K562 (cell line): ENCODE results near the gene EPC2. TPM values are rescaled to one million over a fixed set of nuclear protein-coding genes. Genes with fewer than 3 reads are reported as not detected.

Experiments
- ATAC-seq: fragments of 200-7000 bp; cut with Tn5 transposase; 3 replicates; pipeline ENCODE4 v1.9.1; 2020; ENCODE audit warnings: moderate library complexity
- Bru-seq: library from RNA; stranded (reverse); fragments of 400-500 nt; gene quantifications from one replicate; lab custom pipeline; 2021; lab: Mats Ljungman, UMichigan
- BruChase-seq, 2 experiments: library from RNA; stranded (reverse); fragments of 400-500 nt; gene quantifications; one replicate each; lab custom pipeline; 2021; lab: Mats Ljungman, UMichigan
- BruUV-seq: library from RNA; stranded (reverse); fragments of 400-500 nt; replicated peaks from 2 replicates; lab custom pipeline; 2021; lab: Mats Ljungman, UMichigan
- CTCF ChIA-PET: fragments of 300-600 bp; formaldehyde crosslinking; extraction: SDS; loops from one replicate; lab custom pipeline; 2021; ENCODE audit warnings: low intra/inter-chr PET ratio; lab: Yijun Ruan, JAX
- POLR2A ChIA-PET: fragments of 300-600, 350-650 bp; sonication (Branson Sonifier 250); formaldehyde crosslinking; extraction: SDS; loops from one replicate; lab custom pipeline; 2021; ENCODE audit warnings: antibody characterized with exemption, inconsistent platforms; lab: Yijun Ruan, JAX
- DNase-seq, 4 experiments: peaks; one replicate each; pipeline versions ENCODE4 v3.0.0 to v3.0.0-alpha.2; 2011 to 2018; ENCODE audit warnings: low spot score in 3 of 4, mixed read lengths in 3 of 4; ENCODE audit errors: extremely low read depth in 1 of 4
- FAIRE-seq: peaks from 2 replicates; lab custom pipeline; 2011; peaks lifted over from hg19 to GRCh38; lab: Jason Lieb, UNC
- H2AFZ ChIP-seq: 2 replicates; pipeline ENCODE4 v1.6.0; 2011; ENCODE audit warnings: low read depth, low read length, control low read depth, inconsistent platforms
- H3K27ac ChIP-seq: fragments of 200-600 bp; 3 replicates; pipeline ENCODE4 v1.8.0; 2011; ENCODE audit warnings: low read depth, mild to moderate bottlenecking, control low read depth, inconsistent platforms, low read length, moderate library complexity, mixed read lengths; ENCODE audit errors: extremely low read depth
- H3K27me3 ChIP-seq, 2 experiments: fragments of 300-600 bp in 1 of 2; 2 replicates in 1 of 2; 3 replicates in 1 of 2; pipeline versions ENCODE4 v1.6.0 to v1.8.0; 2011; ENCODE audit warnings: inconsistent platforms in 2 of 2, low read length in 2 of 2, mild to moderate bottlenecking in 1 of 2, mixed read lengths in 1 of 2, moderate library complexity in 1 of 2; ENCODE audit not compliant: control insufficient read depth in 2 of 2, insufficient read depth in 2 of 2
- H3K36me3 ChIP-seq: fragments of 300-600 bp; 3 replicates; pipeline ENCODE4 v1.8.0; 2011; ENCODE audit warnings: mild to moderate bottlenecking, low read length, inconsistent platforms; ENCODE audit not compliant: control insufficient read depth, insufficient read depth
- H3K4me1 ChIP-seq, 2 experiments: fragments of 200-600 bp in 1 of 2; replicated peaks in 1 of 2; 2 replicates in 1 of 2; 3 replicates in 1 of 2; pipeline versions ENCODE4 v1.5.1 to v1.8.0; 2011; ENCODE audit warnings: inconsistent platforms in 2 of 2, low read length in 2 of 2, mild to moderate bottlenecking in 1 of 2, mixed read lengths in 1 of 2, moderate library complexity in 1 of 2; ENCODE audit not compliant: control insufficient read depth in 2 of 2, insufficient read depth in 2 of 2
- H3K4me2 ChIP-seq: 2 replicates; pipeline ENCODE4 v1.6.1; 2011; ENCODE audit warnings: low read length, control low read depth, inconsistent platforms, mixed read lengths; ENCODE audit not compliant: insufficient read depth
- H3K4me3 ChIP-seq: fragments of 200-600 bp; sonication (generic), shearing (Covaris generic); 2 replicates; pipeline ENCODE4 v1.5.1; 2016; ENCODE audit warnings: control low read depth, inconsistent platforms
- H3K79me2 ChIP-seq: fragments of 200-600 bp; 3 replicates; pipeline ENCODE4 v1.8.0; 2011; ENCODE audit warnings: low read length, inconsistent platforms; ENCODE audit not compliant: control insufficient read depth, insufficient read depth
- H3K9ac ChIP-seq, 2 experiments: 2 replicates each; pipeline versions ENCODE4 v1.6.0 to v1.6.1; 2011; ENCODE audit warnings: low read depth in 2 of 2, low read length in 2 of 2, control low read depth in 1 of 2, inconsistent platforms in 1 of 2, mild to moderate bottlenecking in 1 of 2, mixed read lengths in 1 of 2; ENCODE audit not compliant: insufficient read depth in 1 of 2
- H3K9me1 ChIP-seq: one replicate; pipeline ENCODE4 v1.6.0; 2011; ENCODE audit warnings: inconsistent platforms, mild to moderate bottlenecking, low read length, moderate library complexity; ENCODE audit not compliant: control insufficient read depth, insufficient read depth
- H3K9me3 ChIP-seq: replicated peaks from 2 replicates; pipeline ENCODE4 v1.5.1; 2011; ENCODE audit warnings: low read depth, low read length, inconsistent platforms; ENCODE audit not compliant: control insufficient read depth, insufficient read depth
- H4K20me1 ChIP-seq: replicated peaks from 2 replicates; pipeline ENCODE4 v1.6.1; 2011; ENCODE audit warnings: low read length, inconsistent platforms, mixed read lengths; ENCODE audit not compliant: control insufficient read depth, insufficient read depth
- C11orf30 ChIP-seq: fragments of 450-650 bp; IDR thresholded peaks from 2 replicates; pipeline ENCODE4 v1.6.1; 2016; ENCODE audit warnings: low read depth, mild to moderate bottlenecking
- NFIC ChIP-seq: fragments of 450-650 bp; IDR thresholded peaks from 2 replicates; pipeline ENCODE4 v1.6.1; 2017; ENCODE audit warnings: mild to moderate bottlenecking, inconsistent platforms
- RAD21 ChIP-seq, 2 experiments: fragments of 250-450 bp in 1 of 2; fragments of 450-650 bp in 1 of 2; sonication (Bioruptor Pico) in 1 of 2; formaldehyde crosslinking in 1 of 2; IDR thresholded peaks in 1 of 2; conservative IDR thresholded peaks in 1 of 2; 2 replicates each; pipeline versions ENCODE4 v1.4.0 to v1.8.0; 2020 to 2022; ENCODE audit warnings: mild to moderate bottlenecking in 2 of 2, moderate library complexity in 1 of 2
- TCF15 ChIP-seq: fragments of 250-450 bp; sonication (Bioruptor Pico); IDR thresholded peaks from 2 replicates; pipeline ENCODE4 v1.8.0; 2022; ENCODE audit warnings: moderate library complexity, mild to moderate bottlenecking, inconsistent platforms
- ZNF395 ChIP-seq: fragments of 200-800 bp; sonication (Bioruptor generic); IDR thresholded peaks from 2 replicates; pipeline ENCODE4 v1.6.1; 2017; ENCODE audit warnings: missing genetic modification characterization, missing compliant biosample characterization
- WGBS: fragments of 100-300 bp; shearing (Covaris generic); methylation state at CpG from one replicate; pipeline ENCODE4 v1.1.6; 2016; ENCODE audit warnings: low coverage, mixed read lengths; ENCODE audit not compliant: insufficient coverage; ENCODE audit errors: missing lambda C conversion rate; 5-methylcytosine and 5-hydroxymethylcytosine counted together
- in situ Hi-C: fragments of 300-500 bp; cut with MboI; formaldehyde crosslinking; loops from 4 replicates; pipeline ENCODE4 v1.15.0; 2018; ENCODE audit warnings: inconsistent platforms, mixed read lengths
- intact Hi-C: fragments of 100-400 bp; cut with micrococcal nuclease; formaldehyde crosslinking; loops from 2 replicates; pipeline ENCODE4 v1.14.2; 2022
- long read RNA-seq, 3 experiments: library from polyadenylated mRNA in 2 of 3; library from RNA in 1 of 3; unstranded in 2 of 3; stranded (forward) in 1 of 3; transcript quantifications; one replicate each; pipeline ENCODE4 v2.0.0, GENCODE V29; 2019 to 2022
- polyA minus RNA-seq, 3 experiments: library from RNA; depleted of rRNA, polyadenylated mRNA; stranded (reverse); fragments of >200 nt; gene quantifications; 2 replicates each; pipeline ENCODE4 v1.2.3, GENCODE V29; 2011
- polyA plus RNA-seq, 8 experiments: library from polyadenylated mRNA; depleted of rRNA in 4 of 8; stranded (reverse) in 5 of 8; unstranded in 3 of 8; fragments of >200 nt; fragmentation: Nextera tagmentation in 2 of 8; fragmentation: Illumina TruSeq in 1 of 8; extraction: Ambion mirVana in 2 of 8; extraction: Trizol in 1 of 8; gene quantifications; 2 replicates each; pipeline versions ENCODE4 v1.2.1 to v1.2.3, GENCODE V29; 2011 to 2014; ENCODE audit warnings: inconsistent platforms in 1 of 8, missing spikeins in 1 of 8
- total RNA-seq, 7 experiments: library from RNA; depleted of rRNA in 6 of 7; stranded (reverse); fragments of >200 nt in 6 of 7; fragmentation: Illumina TruSeq in 2 of 7; extraction: Trizol in 2 of 7; gene quantifications; 2 replicates each; pipeline versions ENCODE4 v1.2.1 to v1.2.3, GENCODE V29; 2011 to 2021; ENCODE audit warnings: low replicate concordance in 1 of 7

EPC2 gene
- 29.3 and 103 TPM in 2 replicates for total RNA-seq (2011; cell fraction: chromatin; rRNA removed; ENCODE audit: low replicate concordance)
- total RNA-seq (2011; cell fraction: nucleolus; rRNA removed), result 17.2 and 20.8 TPM in 2 replicates
- 59.7 and 110 TPM in 2 replicates for total RNA-seq (2011; cell fraction: nucleoplasm; rRNA removed)
- total RNA-seq (2014; rRNA removed), result 17.2 and 18.0 TPM in 2 replicates
- 30.1 and 37.9 TPM in 2 replicates for total RNA-seq (2014; rRNA removed; fragmentation: Illumina TruSeq; extraction: Trizol)
- 29.5 and 31.9 TPM in 2 replicates for total RNA-seq (2015; rRNA removed; fragmentation: Illumina TruSeq; extraction: Trizol)
- total RNA-seq (2021), result 24.1 and 29.5 TPM in 2 replicates
- polyA plus RNA-seq (2011; rRNA removed), result 30.7 and 35.8 TPM in 2 replicates
- 11.9 and 22.2 TPM in 2 replicates for polyA plus RNA-seq (2011; cell fraction: cytosol; rRNA removed)
- polyA plus RNA-seq (2011; cell fraction: nucleus; rRNA removed), result 21.3 and 27.9 TPM in 2 replicates
- 18.9 and 24.2 TPM in 2 replicates for polyA plus RNA-seq (2012)
- polyA plus RNA-seq (2014; fragmentation: Illumina TruSeq; extraction: Trizol), result 28.0 and 29.1 TPM in 2 replicates
- 1 to 10 TPM; 7.0 to 7.6 TPM for polyA plus RNA-seq (2014; fragmentation: Nextera tagmentation; extraction: Ambion mirVana)
- 17.3 and 20.0 TPM in 2 replicates for polyA plus RNA-seq (2014; rRNA removed)
- 55.8 and 58.9 TPM in 2 replicates for polyA minus RNA-seq (2011; rRNA and poly(A)+ RNA removed)
- 12.3 and 15.6 TPM in 2 replicates for polyA minus RNA-seq (2011; cell fraction: cytosol; rRNA and poly(A)+ RNA removed)
- 41.3 and 46.5 TPM in 2 replicates for polyA minus RNA-seq (2011; cell fraction: nucleus; rRNA and poly(A)+ RNA removed)
- percentile 86 among the genes with signal in this experiment for Bru-seq, nascent RNA
- BruChase-seq, experiment 1, labeled RNA remaining after a 2-hour chase, result percentile 85 among the genes with signal in this experiment
- percentile 81 among the genes with signal in this experiment for BruChase-seq, experiment 2, labeled RNA remaining after a 6-hour chase
- long read RNA-seq, experiment 1, partial matches to known transcripts, result 15 of 21 reads
- long read RNA-seq, experiment 1, other reads (novel, unspliced or antisense), result 4 of 21 reads
- long read RNA-seq, experiment 2, partial matches to known transcripts, result 10 of 16 reads
- long read RNA-seq, experiment 2, other reads (novel, unspliced or antisense), result 6 of 16 reads
- long read RNA-seq, experiment 3, partial matches to known transcripts, result 1 of 2 reads
- long read RNA-seq, experiment 3, other reads (novel, unspliced or antisense), result 1 of 2 reads

- Histone ChIP-seq H3K9ac (peak within 1 kb of the TSS; percentile 89 to 96), H4K20me1 (peaks cover 12% of the 10 kb centered on the region), H2AFZ (peak within 1 kb of the TSS; percentile 98), H3K9me3 (no peaks in the 10 kb centered on the region), H3K4me1 (peaks cover 14 to 24% of the 10 kb centered on the region in 2 experiments), H3K9me1 (no peaks in the 10 kb centered on the region), H3K4me3 (peak within 1 kb of the TSS; percentile 82), H3K4me2 (peak within 1 kb of the TSS; percentile 99), H3K79me2 (peaks cover 40% of the 10 kb centered on the region), H3K36me3 (no peaks in the 10 kb centered on the region), H3K27me3 (peaks cover 0 to 6% of the 10 kb centered on the region in 2 experiments; a peak in 4 of 5 replicates), H3K27ac (peak within 1 kb of the TSS; percentile 93)
- intact Hi-C loops, result loop anchor here (5.0 to 10.0 kb wide), 2 partner anchors 168 to 921 kb away; no protein-coding TSS in a partner anchor
- ATAC-seq, result peak; percentile 81
- peak; percentile 94 to 96 (median 95) for DNase-seq
- in situ Hi-C loops, result no loop called here
- ChIA-PET POLR2A (interaction anchor here (0.5 to 1.3 kb wide), 6 partner anchors 16 to 520 kb away, joined by 3 to 4 read pairs (median 3); no protein-coding TSS in a partner anchor), CTCF (interaction anchor here (1.3 kb wide), 1 partner anchor 346 kb away, joined by 4 read pairs; no protein-coding TSS in a partner anchor)
- BruUV-seq, result no TSS peak
- FAIRE-seq, result peak; percentile 52
- under 1% methylated on average over 44 of the region's 94 CpGs for WGBS
- peak; percentile 90 for TF ChIP-seq ZNF395 (CRISPR knock-in tag)
- TF ChIP-seq C11orf30, result no peak; the same call in 1 of the 2 replicates
- peak; percentile 65 for TF ChIP-seq NFIC
- TF ChIP-seq TCF15 (CRISPR knock-in tag), result 0 out of 2 replicates have a peak, but pooled peaks have one; percentile 16
- TF ChIP-seq RAD21 (CRISPR knock-in tag; conservative IDR thresholded peaks at IDR 0.05 in 1 of 2, IDR thresholded peaks at IDR 0.05 in 1 of 2), result peak in 1 of 2 experiments; percentile 15; a peak in 1 of 4 replicates
Measured at GRCh38 chr2:148643998-148644882, at the start of gene EPC2. Gene EPC2 (plus strand): TSS chr2:148644751. CDS start chr2:148645018, 267 bp downstream.
